HCEC 1CT (cell line): ENCODE data around the gene C20orf141.
"Not testable (repeated sequence)": the region's sequence is repeated elsewhere in the genome, so short reads cannot be mapped to it uniquely, and the experiment has no call there.

Experiments used
- DNase-seq: peaks from one replicate; pipeline ENCODE4 v3.0.0-alpha.2; 2017

Gene C20orf141, protein sequence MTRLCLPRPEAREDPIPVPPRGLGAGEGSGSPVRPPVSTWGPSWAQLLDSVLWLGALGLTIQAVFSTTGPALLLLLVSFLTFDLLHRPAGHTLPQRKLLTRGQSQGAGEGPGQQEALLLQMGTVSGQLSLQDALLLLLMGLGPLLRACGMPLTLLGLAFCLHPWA

GRCh38 chr20:2814587-2815051, at the start of gene C20orf141:
TSS of gene C20orf141 (plus strand) at chr20:2814987. CDS start at chr20:2815185, 198 bp downstream.
- peak; percentile 96 for DNase-seq

GRCh38 chr20:2767768-2768631, 46.8 kb upstream of the C20orf141 start:
- no peak for DNase-seq

GRCh38 chr20:2768632-2769015, 46.2 kb upstream of the C20orf141 start:
- no peak for DNase-seq

- DNase-seq = not testable (repeated sequence)
These were observed 44.7 kb upstream of the C20orf141 start for GRCh38 chr20:2770091-2770490.

GRCh38 chr20:2771631-2772080, 43.1 kb upstream of the C20orf141 start:
- DNase-seq = no peak

GRCh38 chr20:2773812-2774211, 41.0 kb upstream of the C20orf141 start:
- no peak for DNase-seq

DNA sequence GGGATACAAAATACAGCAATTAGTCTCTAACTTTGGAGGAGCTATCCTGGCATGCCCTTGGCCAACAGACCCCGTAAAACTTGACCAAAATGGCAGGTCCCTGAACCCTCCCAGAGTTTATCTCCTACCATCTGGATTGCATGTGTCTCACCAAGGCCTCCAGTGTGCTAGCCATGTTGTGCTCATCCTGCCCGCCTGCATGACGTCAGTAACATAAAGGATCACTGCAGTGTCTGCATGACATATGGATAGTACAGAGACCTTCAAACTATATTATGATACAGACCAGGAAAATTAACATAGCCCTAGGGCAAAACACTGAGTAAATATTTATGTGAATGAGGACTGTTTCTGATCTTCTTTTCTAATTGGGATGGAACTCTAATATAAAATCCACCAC, 39.6 kb upstream of the C20orf141 start:
- DNase-seq = no peak

GRCh38 chr20:2778602-2779321, 36.0 kb upstream of the C20orf141 start:
- DNase-seq = no peak

- no peak for DNase-seq
These were observed 33.8 kb upstream of the C20orf141 start for GRCh38 chr20:2780948-2781347.

GRCh38 chr20:2783908-2784566, 30.8 kb upstream of the C20orf141 start:
- no peak for DNase-seq

GRCh38 chr20:2793471-2793870, 21.3 kb upstream of the C20orf141 start:
- DNase-seq = no peak

DNA sequence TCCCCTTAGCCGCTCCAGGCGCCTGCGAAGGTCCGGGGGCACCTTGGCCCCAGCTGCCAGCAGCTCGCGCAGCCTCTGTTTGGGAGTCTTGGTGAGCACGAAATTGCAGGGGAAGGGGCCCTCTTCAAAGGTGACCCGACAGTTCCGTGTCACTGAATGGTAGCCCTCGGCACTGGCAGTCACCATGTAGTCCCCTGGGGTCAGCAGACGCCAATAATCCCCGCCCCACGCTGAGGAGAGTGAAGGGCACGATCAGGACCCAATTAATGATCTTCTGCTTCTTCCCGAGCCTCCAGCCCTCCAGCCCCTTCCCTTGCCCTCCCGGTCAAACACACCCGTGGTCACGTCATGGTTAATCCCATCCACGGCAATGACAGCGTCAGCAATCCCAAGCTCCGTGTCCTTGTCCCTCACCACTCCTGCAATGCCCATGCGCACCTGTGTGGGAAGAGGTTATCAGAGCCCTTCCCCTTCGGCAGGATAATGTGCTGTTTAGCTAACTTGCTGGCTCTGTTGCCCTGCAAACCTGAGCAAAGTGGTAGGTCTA, 20.5 kb upstream of the C20orf141 start:
- no peak for DNase-seq

DNA sequence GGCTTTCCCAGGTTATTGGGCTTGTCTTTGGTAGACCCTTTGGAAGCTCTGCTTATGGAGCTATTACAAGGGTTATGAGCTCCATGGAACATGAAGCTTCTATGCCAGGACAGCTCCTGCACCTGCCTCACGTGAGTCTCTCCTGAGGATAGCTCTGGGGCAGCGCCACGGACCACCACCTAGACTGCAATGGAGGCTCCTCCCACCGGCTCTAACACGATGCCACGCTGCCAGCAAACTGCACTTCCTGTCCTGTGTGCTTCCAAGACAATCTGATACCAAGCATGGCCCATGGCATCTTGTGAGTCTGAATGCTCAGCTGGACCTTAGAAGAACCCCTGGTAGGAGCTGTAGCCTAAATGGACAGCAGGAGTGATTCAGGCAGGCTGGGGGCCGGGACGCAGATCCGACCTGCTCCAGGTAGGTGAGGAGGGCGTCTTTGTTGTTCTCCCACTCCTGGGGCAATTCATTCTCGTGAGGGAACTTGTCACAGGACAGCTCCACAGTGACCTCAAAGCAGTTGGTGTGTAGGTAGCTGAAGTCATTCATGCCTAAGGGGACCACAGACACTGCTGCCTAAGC, 19.8 kb upstream of the C20orf141 start:
- DNase-seq = no peak

DNA sequence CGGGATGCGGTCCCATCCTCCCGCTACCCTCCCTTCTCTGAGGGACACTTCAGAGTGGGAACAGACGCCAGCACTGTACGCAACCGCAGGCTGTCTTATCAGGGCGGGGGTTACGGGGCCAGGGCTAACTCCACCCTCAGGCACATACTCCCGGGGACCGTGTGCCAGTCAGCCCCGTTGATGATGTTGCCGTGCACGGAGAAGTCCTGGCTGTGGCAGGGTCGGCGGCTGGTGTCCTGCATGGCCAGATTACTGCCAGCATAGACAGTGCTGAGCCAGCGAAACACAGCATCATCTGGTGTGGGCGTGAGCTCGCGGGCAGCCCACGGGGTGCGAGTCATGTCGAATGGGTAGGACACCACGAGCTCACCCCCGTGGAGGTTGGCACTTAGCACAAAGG, 19.3 kb upstream of the C20orf141 start:
- no peak for DNase-seq

DNA sequence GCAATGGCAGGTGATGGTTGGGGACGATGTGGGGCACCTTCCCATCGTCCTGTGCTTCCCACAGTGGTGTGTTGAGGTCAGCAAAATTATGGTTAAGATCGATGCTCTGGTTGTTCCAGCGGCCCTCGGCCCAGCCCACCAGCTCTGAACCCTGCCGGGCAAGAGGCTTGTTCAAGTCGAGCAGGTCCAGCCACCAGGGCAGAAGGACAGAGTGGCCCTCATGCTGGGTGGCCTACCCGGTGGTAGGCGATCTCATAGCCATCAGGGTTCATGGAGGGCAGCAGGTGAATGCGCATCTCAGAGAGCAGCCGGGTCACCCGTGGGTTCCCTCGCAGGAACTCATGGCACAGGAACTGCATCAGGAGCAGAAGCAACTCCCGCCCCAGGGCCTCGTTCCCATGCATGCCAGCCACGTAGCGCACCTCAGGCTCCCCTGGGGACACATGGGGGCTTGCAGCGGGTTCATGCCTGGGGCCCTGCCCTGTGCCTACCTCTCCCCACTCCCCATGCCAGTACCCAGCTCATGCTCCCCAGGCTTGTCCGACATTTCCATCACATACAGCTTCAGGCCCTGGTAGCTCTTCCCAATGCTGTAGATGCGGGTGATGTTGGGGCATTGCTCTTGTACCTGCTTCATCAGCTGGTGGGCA, 18.7 kb upstream of the C20orf141 start:
- no peak for DNase-seq

DNA sequence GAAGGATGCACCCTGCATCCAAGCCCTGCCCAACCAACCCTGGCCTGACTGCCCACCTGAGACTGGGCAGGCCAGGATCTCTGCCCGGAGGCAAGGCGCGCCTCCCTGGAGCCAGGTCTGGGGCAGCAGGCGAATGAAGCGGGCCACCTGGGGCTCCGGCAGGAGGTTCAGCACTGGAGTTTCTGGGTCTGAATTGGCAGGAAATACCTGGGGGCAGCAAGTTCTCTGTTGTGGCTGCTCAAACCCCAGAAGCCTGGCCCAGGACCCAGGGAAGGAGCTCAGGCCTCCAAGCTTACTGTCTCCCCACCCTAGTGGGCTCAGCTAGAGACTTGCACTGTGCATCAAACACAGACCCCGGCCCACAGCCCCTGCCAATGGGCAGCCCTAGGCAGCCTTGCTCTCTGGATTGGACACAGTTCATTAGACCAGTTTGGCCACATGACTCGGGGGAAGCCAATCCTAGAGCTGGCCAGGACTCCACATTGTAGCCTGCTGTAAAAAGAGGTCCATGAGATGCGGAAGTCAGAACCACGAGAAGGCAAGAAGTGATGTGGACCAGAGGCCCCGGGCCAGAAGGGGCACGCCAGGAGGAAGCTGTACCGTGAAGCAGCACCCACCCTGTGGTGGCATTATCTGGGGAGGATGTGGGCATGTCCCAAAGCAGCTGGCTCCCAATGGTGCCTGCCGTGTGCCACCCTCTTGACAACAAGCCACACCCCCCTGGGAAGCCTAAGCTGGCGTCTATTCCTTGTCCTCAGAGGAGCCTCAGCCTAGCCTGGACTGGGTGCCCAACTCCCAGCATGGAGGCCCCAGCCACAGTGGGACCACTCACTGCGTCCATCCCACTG, 17.4 kb upstream of the C20orf141 start:
- no peak for DNase-seq

DNA sequence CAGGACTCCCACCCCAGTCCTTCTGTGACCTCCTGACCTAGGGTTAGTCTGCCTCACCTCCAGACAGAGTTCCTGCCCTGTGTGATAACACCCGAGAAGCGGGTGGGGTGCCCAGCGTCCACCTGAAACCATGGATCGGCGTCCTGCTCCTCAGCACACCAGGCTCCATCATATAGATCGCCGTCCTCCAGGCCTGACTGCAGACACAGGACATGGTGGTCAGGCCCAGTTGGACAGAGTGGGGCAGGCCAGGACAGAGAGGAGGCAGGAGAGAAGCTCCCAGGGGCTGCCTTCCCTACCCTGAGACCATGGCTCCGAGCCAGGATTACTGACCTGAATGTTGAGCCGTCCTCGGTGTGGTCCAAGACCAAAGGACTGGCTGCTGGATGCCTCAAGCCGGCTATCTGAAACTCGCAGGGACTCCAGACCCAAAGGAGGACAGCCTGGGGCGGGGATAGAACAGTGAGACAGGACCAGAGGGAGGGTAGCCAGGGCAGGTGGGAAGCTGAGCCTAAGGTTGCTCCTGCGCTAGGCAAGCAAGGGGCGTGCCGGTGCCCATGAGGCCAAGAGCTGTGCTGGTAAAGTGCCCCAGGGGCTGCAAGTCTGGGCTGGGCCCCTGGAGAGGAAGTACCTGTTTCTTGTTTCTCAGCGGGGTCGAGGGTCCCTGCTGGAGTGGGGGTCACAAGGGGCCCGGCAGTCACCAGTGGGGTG, 16.5 kb upstream of the C20orf141 start:
- no peak for DNase-seq

DNA sequence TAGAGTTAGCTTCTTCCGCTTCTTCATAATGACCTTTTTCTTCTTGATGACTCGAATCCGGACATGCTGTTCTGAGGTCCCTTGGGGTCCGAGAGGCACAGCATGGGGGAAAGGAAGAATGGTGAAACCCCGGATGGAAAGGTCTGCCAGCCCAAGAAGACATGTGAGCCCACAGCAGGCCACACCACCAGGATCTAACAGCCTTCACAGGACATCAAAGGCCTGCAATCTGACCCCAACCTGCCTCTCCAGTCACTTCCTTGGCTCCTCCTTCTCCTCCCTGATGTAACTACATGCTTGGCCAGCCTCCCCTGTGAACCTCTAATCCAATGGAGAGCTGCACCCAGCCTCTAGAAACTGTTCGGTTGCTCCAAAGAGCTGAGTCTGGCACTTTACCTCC, 16.0 kb upstream of the C20orf141 start:
- DNase-seq = no peak

- DNase-seq = no peak
These were observed 15.5 kb upstream of the C20orf141 start for GRCh38 chr20:2799271-2799670.
